Stimulated activated naive CD4-positive, alpha-beta T cell (primary cell): ENCODE measurements around the gene STXBP1.

Experiments used
- DNase-seq, 6 experiments: peaks; one replicate each; lab custom pipeline; 2025; lab: John Stamatoyannopoulos, UW

STXBP1 gene

GRCh38 chr9:127658428-127658827 lies 46.4 kb downstream of the STXBP1 start:
- no peak for DNase-seq

- no peak for DNase-seq
Measured at GRCh38 chr9:127660886-127661741, 49.0 kb downstream of the STXBP1 start.

GRCh38 chr9:127662617-127663016 lies 50.5 kb downstream of the STXBP1 start:
- DNase-seq: no peak

- no peak for DNase-seq
Measured at GRCh38 chr9:127664324-127664677, 52.2 kb downstream of the STXBP1 start.

- DNase-seq: no peak
Measured at GRCh38 chr9:127664678-127665507, 52.8 kb downstream of the STXBP1 start.

- no peak for DNase-seq
Measured at GRCh38 chr9:127667127-127667844, 55.2 kb downstream of the STXBP1 start.

GRCh38 chr9:127667906-127668305 lies 55.8 kb downstream of the STXBP1 start:
- DNase-seq: no peak

- DNase-seq: no peak
Measured at GRCh38 chr9:127673234-127673633, 61.2 kb downstream of the STXBP1 start.

- DNase-seq: no peak
Measured at GRCh38 chr9:127676638-127677037, 64.6 kb downstream of the STXBP1 start.

- no peak for DNase-seq
Measured at GRCh38 chr9:127679506-127679905, 67.4 kb downstream of the STXBP1 start.

GRCh38 chr9:127680226-127680625 lies 68.1 kb downstream of the STXBP1 start:
- DNase-seq: no peak

GRCh38 chr9:127680846-127681245 lies 68.8 kb downstream of the STXBP1 start:
- no peak for DNase-seq

- no peak for DNase-seq
Measured at GRCh38 chr9:127682351-127683136, 70.5 kb downstream of the STXBP1 start.

GRCh38 chr9:127683723-127684122 lies 71.6 kb downstream of the STXBP1 start:
- no peak for DNase-seq

- DNase-seq: no peak
Measured at GRCh38 chr9:127684576-127684975, 72.5 kb downstream of the STXBP1 start.

GRCh38 chr9:127686461-127687393 lies 74.7 kb downstream of the STXBP1 start:
- DNase-seq: no peak

- DNase-seq: no peak
Measured at GRCh38 chr9:127689329-127690000, 77.4 kb downstream of the STXBP1 start.

- DNase-seq: no peak
Measured at GRCh38 chr9:127690735-127691134, 78.7 kb downstream of the STXBP1 start.

- no peak for DNase-seq
Measured at GRCh38 chr9:127692071-127692470, 80.0 kb downstream of the STXBP1 start.

- DNase-seq: no peak
Measured at GRCh38 chr9:127693143-127693542, 81.1 kb downstream of the STXBP1 start.
